Measurements from ENCODE around the gene MCAT. TPM values are rescaled to one million over a fixed set of nuclear protein-coding genes. Genes with fewer than 3 reads are reported as not detected.

MCAT gene
- polyA plus RNA-seq, 1 experiment, result 19.4 TPM

GRCh38 chr22:43135565-43135964, 7.6 kb downstream of the MCAT start:
- H3K4me3 ChIP-seq (ENCODE audit: low read depth, low read length), result no peak overlapping the region
- ChIA-PET POLR2A (no interaction called here), CTCF (interaction anchor here (0.6 to 1.1 kb wide), 3 partner anchors 12 to 87 kb away, joined by 3 to 4 read pairs (median 3); no protein-coding TSS in a partner anchor)

GRCh38 chr22:43134553-43134952, 8.6 kb downstream of the MCAT start:
- POLR2A ChIA-PET, result no interaction called here
- CTCF ChIA-PET, result no interaction called here
- TF ChIP-seq CTCF (IDR thresholded peaks at IDR 0.05; ENCODE audit: insufficient read depth, low read depth, low read length), result no peak
- Histone ChIP-seq H3K27me3 (ENCODE audit: control insufficient read depth, insufficient read depth, low read length) (no peaks in the 10 kb centered on the region), H3K36me3 (ENCODE audit: control insufficient read depth, insufficient read depth, low read length) (peaks cover 15% of the 10 kb centered on the region), H3K4me3 (ENCODE audit: low read depth, low read length) (no peak overlapping the region)
- DNase-seq (ENCODE audit: low read depth), result no peak

More at GRCh38 chr22:43135565-43135964, 7.6 kb downstream of the MCAT start:
- DNase-seq (ENCODE audit: low read depth), result no peak
- no peaks in the 10 kb centered on the region for H3K27me3 ChIP-seq (ENCODE audit: control insufficient read depth, insufficient read depth, low read length)
- TF ChIP-seq CTCF (IDR thresholded peaks at IDR 0.05; ENCODE audit: insufficient read depth, low read depth, low read length), result no peak
- peaks cover 20% of the 10 kb centered on the region for H3K36me3 ChIP-seq (ENCODE audit: control insufficient read depth, insufficient read depth, low read length)

- no peak for TF ChIP-seq CTCF (IDR thresholded peaks at IDR 0.05; ENCODE audit: insufficient read depth, low read depth, low read length)
- Histone ChIP-seq H3K36me3 (ENCODE audit: control insufficient read depth, insufficient read depth, low read length) (peaks cover 13% of the 10 kb centered on the region), H3K27me3 (ENCODE audit: control insufficient read depth, insufficient read depth, low read length) (no peaks in the 10 kb centered on the region), H3K4me3 (ENCODE audit: low read depth, low read length) (no peak overlapping the region)
- POLR2A ChIA-PET, result no interaction called here
- no peak for DNase-seq (ENCODE audit: low read depth)
- CTCF ChIA-PET, result no interaction called here
Measured at GRCh38 chr22:43133401-43133800, 9.8 kb downstream of the MCAT start.

- no peak for TF ChIP-seq CTCF (IDR thresholded peaks at IDR 0.05; ENCODE audit: insufficient read depth, low read depth, low read length)
- Histone ChIP-seq H3K4me3 (ENCODE audit: low read depth, low read length) (no peak overlapping the region), H3K36me3 (ENCODE audit: control insufficient read depth, insufficient read depth, low read length) (peaks cover 13% of the 10 kb centered on the region), H3K27me3 (ENCODE audit: control insufficient read depth, insufficient read depth, low read length) (no peaks in the 10 kb centered on the region)
- no peak for DNase-seq (ENCODE audit: low read depth)
- POLR2A ChIA-PET, result no interaction called here
- CTCF ChIA-PET, result no interaction called here
Measured at GRCh38 chr22:43131773-43132501, 11.3 kb downstream of the MCAT start.

GRCh38 chr22:43129426-43130425, 13.5 kb downstream of the MCAT start:
- Histone ChIP-seq H3K27me3 (ENCODE audit: control insufficient read depth, insufficient read depth, low read length) (no peaks in the 10 kb centered on the region), H3K4me3 (ENCODE audit: low read depth, low read length) (no peak overlapping the region), H3K36me3 (ENCODE audit: control insufficient read depth, insufficient read depth, low read length) (peaks cover 4% of the 10 kb centered on the region)
- DNase-seq (ENCODE audit: low read depth), result no peak
- no peak for TF ChIP-seq CTCF (IDR thresholded peaks at IDR 0.05; ENCODE audit: insufficient read depth, low read depth, low read length)
- POLR2A ChIA-PET, result no interaction called here
- CTCF ChIA-PET, result no interaction called here
